Fibroblast of villous mesenchyme (primary cell): ENCODE measurements around the gene WNT7B. TPM values are rescaled to one million over a fixed set of nuclear protein-coding genes. Genes with fewer than 3 reads are reported as not detected.
A peak's percentile ranks its signal among the peaks of the same experiment; 100 is the strongest.

Experiments
- DNase-seq: peaks from one replicate; pipeline ENCODE4 v3.0.0-alpha.2; 2010; ENCODE audit warnings: low read depth
- H3K4me3 ChIP-seq: 2 replicates; pipeline ENCODE4 v1.5.1; 2011; ENCODE audit warnings: low read depth, mild to moderate bottlenecking, low read length
- CTCF ChIP-seq: IDR thresholded peaks from 2 replicates; pipeline ENCODE4 v1.5.1; 2012; ENCODE audit warnings: low read depth, mild to moderate bottlenecking, low read length; ENCODE audit not compliant: insufficient read depth
- total RNA-seq: library from RNA; depleted of rRNA; stranded (reverse); fragments of >200 nt; gene quantifications from 2 replicates; pipeline ENCODE4 v1.2.3, GENCODE V29; 2012

The WNT7B gene
- total RNA-seq, 1 donor = under 0.01 TPM

GRCh38 chr22:46003271-46004091 lies 26.5 kb upstream of the WNT7B start:
- TF ChIP-seq CTCF = no peak
- no peak overlapping the region for H3K4me3 ChIP-seq
- peak; percentile 38 for DNase-seq

GRCh38 chr22:46002757-46003270 lies 25.9 kb upstream of the WNT7B start:
- peak; percentile 73 for DNase-seq
- no peak overlapping the region for H3K4me3 ChIP-seq
- no peak for TF ChIP-seq CTCF

GRCh38 chr22:46001426-46002106 lies 24.6 kb upstream of the WNT7B start:
- TF ChIP-seq CTCF = no peak
- no peak overlapping the region for H3K4me3 ChIP-seq
- DNase-seq = no peak

GRCh38 chr22:46001046-46001425 lies 24.1 kb upstream of the WNT7B start:
- no peak overlapping the region for H3K4me3 ChIP-seq
- no peak for DNase-seq
- TF ChIP-seq CTCF = no peak

- H3K4me3 ChIP-seq = no peak overlapping the region
- DNase-seq = no peak
- TF ChIP-seq CTCF = no peak
Measured at GRCh38 chr22:46000081-46001027, 23.4 kb upstream of the WNT7B start.

- no peak overlapping the region for H3K4me3 ChIP-seq
- no peak for DNase-seq
Measured at GRCh38 chr22:45999379-45999971, 22.5 kb upstream of the WNT7B start.

More at GRCh38 chr22:45999379-45999971, 22.5 kb upstream of the WNT7B start:
- no peak for TF ChIP-seq CTCF
